Endothelial cell of umbilical vein (primary cell): Measurements from ENCODE around the gene ZNF407. TPM values are rescaled to one million over a fixed set of nuclear protein-coding genes. Genes with fewer than 3 reads are reported as not detected.

Experiments
- BruUV-seq: library from RNA; stranded (reverse); fragments of 400-500 nt; replicated peaks from 2 replicates; lab custom pipeline; 2021; lab: Mats Ljungman, UMichigan
- CTCF ChIA-PET: fragments of 300-600, 350-600 bp; sonication (Branson Sonifier 250); formaldehyde crosslinking; loops from one replicate; lab custom pipeline; 2021; ENCODE audit warnings: antibody characterized with exemption, inconsistent platforms; lab: Charles Lee
- POLR2A ChIA-PET: fragments of 300-600, 350-600 bp; sonication (Branson Sonifier 250); formaldehyde crosslinking; loops from one replicate; lab custom pipeline; 2021; ENCODE audit warnings: antibody characterized with exemption, inconsistent platforms; lab: Charles Lee
- DNase-seq: peaks from one replicate; pipeline ENCODE4 v3.0.0-alpha.2; 2011; ENCODE audit warnings: low read depth, low spot score
- FAIRE-seq: peaks from 2 replicates; lab custom pipeline; 2011; peaks lifted over from hg19 to GRCh38; lab: Jason Lieb, UNC
- H2AFZ ChIP-seq: 2 replicates; pipeline ENCODE4 v1.6.0; 2012; ENCODE audit warnings: low read depth, low read length, control low read depth, inconsistent platforms
- H3K27ac ChIP-seq: 2 replicates; pipeline ENCODE4 v1.5.1; 2011; ENCODE audit warnings: low read depth, mild to moderate bottlenecking, control low read depth, low read length, moderate library complexity; ENCODE audit not compliant: insufficient read depth
- H3K27me3 ChIP-seq, 2 experiments: 2 replicates each; pipeline versions ENCODE4 v1.6.0 to v1.6.1; 2011; ENCODE audit warnings: low read length in 2 of 2, mixed read lengths in 1 of 2; ENCODE audit not compliant: control insufficient read depth in 2 of 2, insufficient read depth in 2 of 2
- H3K36me3 ChIP-seq, 2 experiments: 2 replicates in 1 of 2; 3 replicates in 1 of 2; pipeline ENCODE4 v1.5.1; 2011; ENCODE audit warnings: low read length in 2 of 2, mild to moderate bottlenecking in 1 of 2, moderate library complexity in 1 of 2; ENCODE audit not compliant: control insufficient read depth in 2 of 2, insufficient read depth in 2 of 2; ENCODE audit errors: extremely low read depth in 1 of 2
- H3K4me1 ChIP-seq: 3 replicates; pipeline ENCODE4 v1.5.1; 2011; ENCODE audit warnings: mild to moderate bottlenecking, low read length; ENCODE audit not compliant: control insufficient read depth, insufficient read depth; ENCODE audit errors: extremely low read depth
- H3K4me2 ChIP-seq: 2 replicates; pipeline ENCODE4 v1.6.1; 2011; ENCODE audit warnings: low read length, control low read depth, mixed read lengths; ENCODE audit not compliant: insufficient read depth
- H3K4me3 ChIP-seq, 3 experiments: fragments of 200-600 bp in 1 of 3; sonication (generic), shearing (Covaris generic) in 1 of 3; replicated peaks in 1 of 3; 2 replicates each; pipeline ENCODE4 v1.5.1; 2011 to 2016; ENCODE audit warnings: control low read depth in 3 of 3, low read length in 3 of 3, mild to moderate bottlenecking in 2 of 3, inconsistent platforms in 1 of 3, low read depth in 1 of 3, moderate library complexity in 1 of 3; ENCODE audit not compliant: insufficient read depth in 1 of 3
- H3K79me2 ChIP-seq: 2 replicates; pipeline ENCODE4 v1.6.0; 2012; ENCODE audit warnings: low read length, inconsistent platforms; ENCODE audit not compliant: control insufficient read depth, insufficient read depth
- H3K9ac ChIP-seq: replicated peaks from 2 replicates; pipeline ENCODE3; 2011; ENCODE audit warnings: low read length, control low read depth; ENCODE audit not compliant: insufficient read depth; ENCODE audit errors: extremely low read depth
- H3K9me1 ChIP-seq: replicated peaks from 3 replicates; pipeline ENCODE4 v1.6.0; 2011; ENCODE audit warnings: mild to moderate bottlenecking, low read length; ENCODE audit not compliant: control insufficient read depth, insufficient read depth; ENCODE audit errors: extremely low read depth
- H3K9me3 ChIP-seq: replicated peaks from 2 replicates; pipeline ENCODE4 v1.5.1; 2012; ENCODE audit warnings: low read length, inconsistent platforms; ENCODE audit not compliant: control insufficient read depth, insufficient read depth
- H4K20me1 ChIP-seq: replicated peaks from 2 replicates; pipeline ENCODE3; 2011; ENCODE audit warnings: mild to moderate bottlenecking, low read length; ENCODE audit not compliant: control insufficient read depth, insufficient read depth; ENCODE audit errors: extremely low read depth
- CTCF ChIP-seq, 2 donors: IDR thresholded peaks; 1 replicate in 1 of 2; 2 replicates in 1 of 2; pipeline ENCODE4 v1.5.1; 2011; ENCODE audit warnings: low read length in 2 of 2, mild to moderate bottlenecking in 2 of 2, moderate library complexity in 2 of 2, control low read depth in 1 of 2, inconsistent platforms in 1 of 2, low read depth in 1 of 2; ENCODE audit not compliant: insufficient read depth in 1 of 2; ENCODE audit errors: extremely low read depth in 1 of 2
- EZH2 ChIP-seq: IDR thresholded peaks from 2 replicates; pipeline ENCODE4 v1.6.1; 2012; ENCODE audit warnings: borderline replicate concordance, low read depth, mild to moderate bottlenecking, moderate library complexity, low read length, inconsistent platforms; ENCODE audit not compliant: severe bottlenecking
- FOS ChIP-seq: IDR thresholded peaks from 2 replicates; pipeline ENCODE4 v1.6.1; 2011; ENCODE audit warnings: mild to moderate bottlenecking, low read length, moderate library complexity, borderline replicate concordance; ENCODE audit not compliant: insufficient read depth
- GATA2 ChIP-seq: IDR thresholded peaks from 2 replicates; pipeline ENCODE4 v1.7.0; 2011; ENCODE audit warnings: low read depth, mild to moderate bottlenecking, moderate library complexity, mixed read lengths, low read length; ENCODE audit not compliant: insufficient read length, insufficient read depth
- JUN ChIP-seq: IDR thresholded peaks from 2 replicates; pipeline ENCODE4 v1.6.1; 2011; ENCODE audit warnings: borderline replicate concordance, low read depth; ENCODE audit not compliant: insufficient read length, insufficient read depth
- MAX ChIP-seq: IDR thresholded peaks from 2 replicates; pipeline ENCODE4 v1.6.1; 2011; ENCODE audit not compliant: insufficient read depth, insufficient read length
- MYC ChIP-seq: IDR thresholded peaks from one replicate; pipeline ENCODE4 v1.6.1; 2011; ENCODE audit warnings: mild to moderate bottlenecking, low read depth, low read length
- POLR2A ChIP-seq: IDR thresholded peaks from 2 replicates; pipeline ENCODE4 v1.6.1; 2012; ENCODE audit warnings: low read depth, mild to moderate bottlenecking, control low read depth, low read length
- POLR2AphosphoS5 ChIP-seq: IDR thresholded peaks from 2 replicates; pipeline ENCODE4 v1.6.1; 2012; ENCODE audit warnings: low read depth, mild to moderate bottlenecking, control low read depth, low read length, moderate library complexity; ENCODE audit not compliant: insufficient read depth
- dilution Hi-C: fragments of 300-500 bp; cut with MboI; formaldehyde crosslinking; loops from one replicate; pipeline ENCODE4 v1.15.0; 2019; ENCODE audit warnings: low sequenced_read_pairs; ENCODE audit not compliant: extremely low pct_ligation_motif_present
- intact Hi-C: fragments of 100-400 bp; cut with micrococcal nuclease; formaldehyde crosslinking; loops from one replicate; pipeline ENCODE4 v1.10.0; 2022
- polyA plus RNA-seq, 4 experiments: library from polyadenylated mRNA; depleted of rRNA in 3 of 4; stranded (reverse) in 3 of 4; unstranded in 1 of 4; fragments of >200 nt; gene quantifications; 2 replicates each; pipeline versions ENCODE4 v1.2.1 to v1.2.3, GENCODE V29; 2011 to 2012; ENCODE audit warnings: missing spikeins in 1 of 4
- total RNA-seq: library from RNA; stranded (reverse); gene quantifications from 2 replicates; pipeline ENCODE4 v1.2.3, GENCODE V29; 2021

Gene ZNF407
- total and polyA plus RNA-seq, 2 donors (not counting 3 experiments of a cell fraction or from before 2014, with no cell fraction given): 3.8 to 20.1 TPM

GRCh38 chr18:74694436-74694835 is 96.8 kb downstream of the ZNF407 start:
- intact Hi-C loops (no loop called here), dilution Hi-C loops (no loop called here)
- POLR2A ChIA-PET: no interaction called here
- TF ChIP-seq CTCF (IDR thresholded peaks at IDR 0.05; ENCODE audit: extremely low read depth in 1 of 2, insufficient read depth in 1 of 2, low read depth in 1 of 2, low read length in 2 of 2) (no peak), JUN (no peak), MAX (no peak), EZH2 (no peak), GATA2 (no peak), POLR2AphosphoS5 (no peak), MYC (no peak), FOS (no peak), POLR2A (no peak)
- no peak overlapping the region for H3K4me3 ChIP-seq
- CTCF ChIA-PET: interaction anchor here (1.2 to 1.7 kb wide), 2 partner anchors 11 to 54 kb away, joined by 5 read pairs; no protein-coding TSS in a partner anchor
- H2AFZ ChIP-seq: no peak overlapping the region
- H3K4me2 ChIP-seq: no peak overlapping the region
- H4K20me1 ChIP-seq: peaks cover 2% of the 10 kb centered on the region
- H3K79me2 ChIP-seq: no peaks in the 10 kb centered on the region
- no peaks in the 10 kb centered on the region for H3K27me3 ChIP-seq
- no peaks in the 10 kb centered on the region for H3K9me1 ChIP-seq
- no peak for DNase-seq
- H3K36me3 ChIP-seq: no peaks in the 10 kb centered on the region
- FAIRE-seq: no peak
- H3K4me1 ChIP-seq: no peaks in the 10 kb centered on the region
- H3K27ac ChIP-seq: no peak overlapping the region
- H3K9me3 ChIP-seq: no peaks in the 10 kb centered on the region
- no TSS peak for BruUV-seq
- H3K9ac ChIP-seq: no peak overlapping the region
